Small intestine (tissue), 7 donors: ENCODE results near the gene SCN1A. TPM values are rescaled to one million over a fixed set of nuclear protein-coding genes. Genes with fewer than 3 reads are reported as not detected.
"Not testable (repeated sequence)": the region's sequence is repeated elsewhere in the genome, so short reads cannot be mapped to it uniquely, and the experiment has no call there.

ENCODE experiments used
- DNase-seq, 2 donors: peaks; one replicate each; pipeline versions ENCODE4 v3.0.0 to v3.0.0-alpha.2; 2013
- FAIRE-seq: peaks from 2 replicates; lab custom pipeline; 2012; peaks lifted over from hg19 to GRCh38; lab: Jason Lieb, UNC
- H3K27ac ChIP-seq, 3 donors: one replicate each; pipeline ENCODE4 v1.5.1; 2013; ENCODE audit warnings: low read length in 2 of 3, mild to moderate bottlenecking in 2 of 3, control low read depth in 1 of 3, inconsistent platforms in 1 of 3, low read depth in 1 of 3, moderate library complexity in 1 of 3
- H3K27me3 ChIP-seq, 3 donors: one replicate each; pipeline ENCODE4 v1.6.1; 2013; ENCODE audit warnings: low read length in 3 of 3, inconsistent platforms in 1 of 3; ENCODE audit not compliant: control insufficient read depth in 3 of 3, insufficient read depth in 3 of 3
- H3K36me3 ChIP-seq, 3 donors: one replicate each; pipeline ENCODE4 v1.6.1; 2013; ENCODE audit warnings: low read length in 3 of 3, inconsistent platforms in 1 of 3, low read depth in 1 of 3, mild to moderate bottlenecking in 1 of 3, moderate library complexity in 1 of 3; ENCODE audit not compliant: control insufficient read depth in 3 of 3, insufficient read depth in 2 of 3
- H3K4me1 ChIP-seq, 3 donors: one replicate each; pipeline ENCODE4 v1.6.1; 2013; ENCODE audit warnings: low read length in 2 of 3, inconsistent platforms in 1 of 3, low read depth in 1 of 3, mild to moderate bottlenecking in 1 of 3, moderate library complexity in 1 of 3; ENCODE audit not compliant: control insufficient read depth in 3 of 3, insufficient read depth in 2 of 3
- H3K4me3 ChIP-seq, 3 donors: one replicate each; pipeline ENCODE4 v1.5.1; 2013; ENCODE audit warnings: low read length in 3 of 3, control low read depth in 1 of 3, inconsistent platforms in 1 of 3, low read depth in 1 of 3, mild to moderate bottlenecking in 1 of 3, moderate library complexity in 1 of 3
- H3K9me3 ChIP-seq, 2 donors: one replicate each; pipeline ENCODE4 v1.6.1; 2013; ENCODE audit warnings: low read depth in 1 of 2, low read length in 1 of 2; ENCODE audit not compliant: control insufficient read depth in 2 of 2, insufficient read depth in 1 of 2
- WGBS, 3 donors: extraction: QIAGEN DNeasy Blood & Tissue Kit; methylation state at CpG; one replicate each; pipeline ENCODE4 v1.1.7; 2013; 5-methylcytosine and 5-hydroxymethylcytosine counted together
- polyA plus RNA-seq, 4 donors: library from polyadenylated mRNA; stranded (reverse) in 3 of 4; unstranded in 1 of 4; fragments of 200-250 nt in 3 of 4; fragments of 120-200 nt in 1 of 4; gene quantifications; one replicate each; pipeline versions ENCODE4 v1.2.1 to v1.2.3, GENCODE V29; 2013
- donor health status: healthy with polysubstance abuse.
- donor health status: control.
- donor health status: control.
- donor health status: Bipolar disorder and iron deficiency.
- donor health status: healthy.

The SCN1A gene
- polyA plus RNA-seq, 4 donors, result 0.10 to 0.18 TPM; not detected in 2

DNA sequence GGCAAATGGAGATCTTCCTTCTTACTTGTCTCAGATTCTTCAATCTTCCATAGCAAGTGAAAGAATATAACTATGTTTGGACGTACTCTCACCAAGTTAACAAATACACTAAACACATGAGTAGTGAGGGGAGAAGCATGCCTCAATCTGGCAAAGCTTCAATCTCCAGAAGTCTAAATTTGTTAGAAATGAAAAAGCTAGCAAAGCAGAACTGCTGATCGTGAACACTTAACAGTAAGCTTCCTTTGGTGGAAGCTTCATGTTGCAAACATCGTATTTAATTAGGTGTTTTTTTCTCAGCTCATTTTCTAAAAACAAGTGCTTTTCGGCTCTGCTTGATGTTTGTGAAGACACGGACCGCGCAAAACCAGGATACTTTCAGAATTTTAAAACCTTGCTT, 12.7 kb upstream of the SCN1A start:
- Histone ChIP-seq H3K27me3 (no peaks in the 10 kb centered on the region), H3K9me3 (peaks cover 0 to 3% of the 10 kb centered on the region in 2 donors), H3K4me1 (no peaks in the 10 kb centered on the region), H3K4me3 (no peak overlapping the region), H3K36me3 (no peaks in the 10 kb centered on the region), H3K27ac (no peak overlapping the region)
- 51 to 72% (median 55%) methylated on average over 7 of the region's 7 CpGs for WGBS, 3 donors
- DNase-seq (no peak), FAIRE-seq (no peak)

DNA sequence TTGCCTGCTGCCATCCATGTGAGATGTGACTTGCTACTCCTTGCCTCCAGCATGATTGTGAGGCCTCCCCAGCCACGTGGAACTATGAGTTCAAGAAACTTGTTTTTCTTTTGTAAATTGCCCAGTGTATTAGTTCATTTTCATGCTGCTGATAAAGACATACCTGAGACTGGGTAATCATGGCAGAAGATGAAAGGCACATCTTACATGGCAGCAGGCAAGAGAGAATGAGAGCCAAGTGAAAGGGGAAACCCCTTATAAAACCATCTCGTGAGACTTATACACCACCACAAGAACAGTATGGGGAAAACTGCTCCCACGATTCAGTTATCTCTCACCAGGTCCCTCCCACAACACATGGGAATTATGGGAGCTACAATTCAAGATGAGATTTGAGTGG, 11.7 kb upstream of the SCN1A start:
- H3K27ac ChIP-seq, H3K9me3 ChIP-seq, DNase-seq, H3K36me3 ChIP-seq, H3K4me3 ChIP-seq, FAIRE-seq, H3K27me3 ChIP-seq, H3K4me1 ChIP-seq: not testable (repeated sequence)
- 34 to 56% (median 42%) methylated on average over 3 of the region's 3 CpGs for WGBS, 3 donors

DNA sequence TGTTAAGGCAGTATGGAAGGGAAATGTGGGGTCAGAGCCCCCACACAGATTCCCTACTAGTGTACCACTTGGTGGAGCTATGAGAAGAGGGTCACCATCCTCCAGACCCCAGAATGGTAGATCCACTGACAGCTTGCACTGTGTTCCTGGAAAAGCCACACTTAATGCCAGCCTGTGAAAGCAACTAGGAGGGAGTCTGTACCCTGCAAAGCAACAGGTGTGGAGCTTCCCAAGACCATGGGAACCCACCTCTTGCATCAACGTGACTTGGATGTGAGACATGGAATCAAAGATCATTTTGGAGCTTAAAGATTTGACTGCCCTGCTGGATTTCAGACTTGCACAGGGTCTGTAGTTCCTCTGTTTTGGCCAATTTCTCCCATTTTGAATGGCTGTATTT, 10.8 kb upstream of the SCN1A start:
- no peak for DNase-seq
- H3K36me3 ChIP-seq, result no peaks in the 10 kb centered on the region
- no peak overlapping the region for H3K4me3 ChIP-seq
- 71 to 91% (median 79%) methylated on average over 1 of the region's 1 CpG for WGBS, 3 donors
- FAIRE-seq, result no peak
- peaks cover 0 to 3% of the 10 kb centered on the region in 2 donors for H3K9me3 ChIP-seq
- no peaks in the 10 kb centered on the region for H3K4me1 ChIP-seq
- H3K27me3 ChIP-seq, result no peaks in the 10 kb centered on the region
- H3K27ac ChIP-seq, result no peak overlapping the region

DNA sequence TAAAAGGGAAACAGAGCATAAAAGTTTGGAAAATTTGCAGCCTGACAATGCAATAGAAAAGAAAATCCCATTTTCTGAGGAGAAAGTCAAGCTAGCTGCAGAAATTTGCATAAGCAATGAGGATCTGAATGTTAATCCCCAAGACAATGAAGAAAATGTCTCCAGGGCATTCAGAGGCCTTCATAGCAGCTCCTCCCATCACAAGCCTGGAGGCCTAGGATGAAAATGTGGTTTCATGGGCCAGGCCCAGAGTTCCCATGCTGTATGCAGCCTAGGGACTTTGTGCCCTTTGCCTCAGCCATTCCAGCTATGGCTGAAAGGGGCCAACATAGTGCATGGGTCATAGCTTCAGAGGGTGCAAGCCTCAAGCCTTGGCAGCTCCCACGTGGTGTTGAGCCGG, 10.3 kb upstream of the SCN1A start:
- FAIRE-seq, result no peak
- DNase-seq, result no peak

DNA sequence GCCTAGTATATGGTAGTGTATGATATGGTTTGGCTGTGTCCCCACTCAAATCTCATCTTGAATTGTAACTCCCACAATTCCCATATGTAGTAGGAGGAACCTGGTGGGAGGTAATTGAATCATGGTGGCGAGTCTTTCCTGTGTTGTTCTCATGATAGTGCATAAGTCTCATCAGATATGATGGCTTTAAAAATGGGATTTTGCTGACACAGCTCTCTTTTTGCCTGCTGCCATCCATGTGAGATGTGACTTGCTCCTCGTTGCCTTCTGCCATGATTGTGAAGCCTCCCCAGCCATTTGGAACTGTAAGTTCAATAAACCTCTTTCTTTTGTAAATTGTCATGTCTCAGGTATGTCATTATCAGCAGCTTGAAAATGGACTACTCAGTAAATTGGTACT, 9.5 kb upstream of the SCN1A start:
- H3K27me3 ChIP-seq, result no peaks in the 10 kb centered on the region
- peaks cover 0 to 3% of the 10 kb centered on the region in 2 donors for H3K9me3 ChIP-seq
- H3K36me3 ChIP-seq, result no peaks in the 10 kb centered on the region
- no peak overlapping the region for H3K27ac ChIP-seq
- no peak for FAIRE-seq
- H3K4me1 ChIP-seq, result no peaks in the 10 kb centered on the region
- 73 to 75% (median 74%) methylated on average over 2 of the region's 2 CpGs for WGBS, 3 donors
- no peak overlapping the region for H3K4me3 ChIP-seq
- no peak for DNase-seq

More for the DNA sequence above, 10.3 kb upstream of the SCN1A start:
- no peak overlapping the region for H3K27ac ChIP-seq
- peaks cover 0 to 3% of the 10 kb centered on the region in 2 donors for H3K9me3 ChIP-seq
- no peaks in the 10 kb centered on the region for H3K4me1 ChIP-seq
- 68 to 83% (median 81%) methylated on average over 2 of the region's 2 CpGs for WGBS, 3 donors
- H3K27me3 ChIP-seq, result no peaks in the 10 kb centered on the region
- no peaks in the 10 kb centered on the region for H3K36me3 ChIP-seq
- H3K4me3 ChIP-seq, result no peak overlapping the region

DNA sequence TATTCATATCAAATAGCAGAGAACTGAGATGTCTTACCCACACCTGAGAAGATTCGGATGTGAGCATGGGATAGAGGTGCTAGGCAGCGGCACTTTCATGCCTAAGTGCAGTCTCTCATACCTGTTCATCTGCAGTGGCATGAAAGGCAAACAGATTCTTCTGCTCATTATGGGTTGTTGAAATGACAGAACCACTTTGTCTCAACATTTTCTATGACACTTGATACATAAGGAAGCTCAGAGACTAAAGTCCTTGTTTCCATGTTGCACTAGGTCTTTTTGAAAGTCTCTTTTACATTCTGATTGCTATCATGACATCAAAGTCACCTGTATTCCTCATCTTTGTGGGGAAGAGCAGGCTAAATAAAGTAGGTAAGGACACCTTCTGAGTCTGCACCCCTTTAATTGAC, 8.0 kb upstream of the SCN1A start:
- H3K9me3 ChIP-seq, result peaks cover 0 to 3% of the 10 kb centered on the region in 2 donors
- H3K4me3 ChIP-seq, result no peak overlapping the region
- no peaks in the 10 kb centered on the region for H3K36me3 ChIP-seq
- 82 to 89% (median 85%) methylated on average over 2 of the region's 2 CpGs for WGBS, 3 donors
- no peaks in the 10 kb centered on the region for H3K27me3 ChIP-seq
- DNase-seq (no peak), FAIRE-seq (no peak)
- no peaks in the 10 kb centered on the region for H3K4me1 ChIP-seq
- no peak overlapping the region for H3K27ac ChIP-seq

DNA sequence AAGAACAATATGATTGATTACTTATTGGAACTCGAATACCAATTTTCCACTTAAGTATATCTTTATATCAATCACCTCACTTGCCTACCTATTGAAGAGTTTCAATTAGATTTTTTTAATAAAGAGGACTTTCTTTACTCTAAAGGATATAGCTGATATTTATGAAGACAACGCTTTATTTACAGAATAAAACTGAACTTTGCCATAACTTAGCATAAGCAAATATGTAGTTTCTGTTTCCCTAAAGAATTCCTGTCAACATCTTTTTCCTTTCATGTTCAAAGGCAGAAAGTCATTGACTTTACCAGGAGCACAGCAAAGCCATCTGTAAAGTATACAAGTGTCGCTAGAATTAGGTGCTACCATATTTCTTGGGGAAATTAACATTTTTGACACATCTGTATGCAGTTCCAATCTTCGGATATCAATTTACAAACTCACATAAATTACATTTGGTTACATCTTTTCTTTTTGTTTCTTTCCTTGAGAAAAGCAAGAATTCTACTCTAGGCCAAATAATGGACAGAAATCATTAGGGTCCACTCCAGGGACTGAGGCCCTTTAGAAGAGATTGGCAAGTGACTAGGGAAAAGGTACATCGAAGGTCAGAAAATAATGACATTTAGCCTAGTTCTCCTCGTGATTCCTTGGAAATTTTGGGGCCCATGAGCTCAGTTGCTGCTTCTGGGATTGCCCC, 7.5 kb upstream of the SCN1A start:
- FAIRE-seq, result no peak

DNA sequence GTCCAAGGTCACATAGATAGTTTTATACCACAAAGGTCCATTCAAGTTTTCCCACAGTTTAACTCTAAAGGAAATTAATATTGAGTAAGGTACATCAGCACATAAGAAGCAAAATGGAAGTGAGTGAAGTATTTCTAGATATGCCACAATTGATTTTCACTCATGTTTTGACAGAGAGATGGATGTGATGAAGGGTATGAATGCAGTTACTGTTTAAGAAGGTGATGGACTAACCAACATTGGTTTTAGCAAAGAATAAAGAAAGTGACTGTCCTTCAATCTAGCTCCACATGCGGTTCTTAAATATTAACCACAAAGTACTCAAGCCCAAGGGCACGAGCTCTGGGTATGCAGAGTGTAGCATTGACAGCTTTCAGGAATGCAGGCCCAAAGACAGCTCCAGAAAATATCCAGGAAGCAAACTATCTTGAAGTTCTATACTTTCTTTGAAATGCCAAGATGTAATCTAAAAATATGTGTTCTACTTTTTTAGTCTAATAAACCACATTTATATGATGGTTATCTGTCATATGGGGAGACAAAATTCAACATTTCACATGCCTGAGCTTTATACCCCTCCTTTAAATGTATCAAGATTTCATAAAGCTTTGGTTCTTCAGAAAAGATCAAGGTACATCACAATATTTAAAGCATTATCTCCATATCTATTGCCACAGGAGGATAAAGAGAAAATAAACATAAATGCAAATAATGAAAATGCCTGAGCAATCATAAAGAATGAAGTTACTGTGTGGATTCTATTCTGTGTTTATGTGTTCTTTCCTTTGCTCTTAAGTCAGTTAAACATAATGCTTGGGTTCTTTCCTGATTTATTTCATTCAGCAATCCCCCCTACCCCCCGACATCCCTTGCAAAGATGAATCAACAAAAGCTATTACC, 6.7 kb upstream of the SCN1A start:
- Histone ChIP-seq H3K27me3 (no peaks in the 10 kb centered on the region), H3K9me3 (peaks cover 0 to 3% of the 10 kb centered on the region in 2 donors), H3K36me3 (no peaks in the 10 kb centered on the region), H3K27ac (no peak overlapping the region), H3K4me1 (no peaks in the 10 kb centered on the region), H3K4me3 (no peak overlapping the region)
- 33 to 59% (median 35%) methylated on average over 3 of the region's 3 CpGs for WGBS, 3 donors
- DNase-seq, result peak in 1 of 2 donors; percentile 8
- FAIRE-seq, result no peak

More for the DNA sequence above, 7.5 kb upstream of the SCN1A start:
- 70 to 74% (median 70%) methylated on average over 6 of the region's 6 CpGs for WGBS, 3 donors
- H3K4me1 ChIP-seq, result no peaks in the 10 kb centered on the region
- DNase-seq, result no peak
- no peaks in the 10 kb centered on the region for H3K27me3 ChIP-seq
- no peak overlapping the region for H3K27ac ChIP-seq
- H3K36me3 ChIP-seq, result no peaks in the 10 kb centered on the region
- no peak overlapping the region for H3K4me3 ChIP-seq
- peaks cover 0 to 3% of the 10 kb centered on the region in 2 donors for H3K9me3 ChIP-seq
